MCF 10A (cell line): ENCODE measurements around the gene COL10A1. TPM values are rescaled to one million over a fixed set of nuclear protein-coding genes. Genes with fewer than 3 reads are reported as not detected.

Source experiments
- BruUV-seq: library from RNA; stranded (reverse); fragments of 400-500 nt; replicated peaks from 2 replicates; lab custom pipeline; 2021; lab: Mats Ljungman, UMichigan
- CTCF ChIA-PET: fragments of 300-600 bp; sonication (Branson Sonifier 250); formaldehyde crosslinking; extraction: SDS; loops from one replicate; lab custom pipeline; 2021; ENCODE audit warnings: antibody characterized with exemption, inconsistent platforms; lab: Yijun Ruan, JAX
- POLR2A ChIA-PET: fragments of 300-600, 350-650 bp; sonication (Branson Sonifier 250); formaldehyde crosslinking; extraction: SDS; loops from one replicate; lab custom pipeline; 2020; ENCODE audit warnings: antibody characterized with exemption, inconsistent platforms; lab: Yijun Ruan, JAX
- DNase-seq: peaks from one replicate; pipeline ENCODE4 v3.0.0-alpha.2; 2018; ENCODE audit not compliant: unreplicated experiment
- H3K27ac Mint-ChIP-seq: one replicate; pipeline ENCODE4 v1.8.0; 2022; ENCODE audit warnings: mild to moderate bottlenecking, low read depth, mixed read lengths; ENCODE audit not compliant: unreplicated experiment
- H3K27me3 Mint-ChIP-seq: one replicate; pipeline ENCODE4 v1.8.0; 2022; ENCODE audit warnings: mixed read lengths; ENCODE audit not compliant: insufficient read depth, unreplicated experiment
- H3K36me3 Mint-ChIP-seq: one replicate; pipeline ENCODE4 v1.8.0; 2022; ENCODE audit warnings: mild to moderate bottlenecking, moderate library complexity, mixed read lengths; ENCODE audit not compliant: insufficient read depth, unreplicated experiment
- H3K4me1 Mint-ChIP-seq: one replicate; pipeline ENCODE4 v1.8.0; 2022; ENCODE audit warnings: mixed read lengths; ENCODE audit not compliant: insufficient read depth, unreplicated experiment
- H3K4me3 Mint-ChIP-seq: one replicate; pipeline ENCODE4 v1.8.0; 2022; ENCODE audit warnings: mild to moderate bottlenecking, moderate library complexity, mixed read lengths; ENCODE audit not compliant: unreplicated experiment
- H3K9me3 Mint-ChIP-seq: one replicate; pipeline ENCODE4 v1.8.0; 2022; ENCODE audit warnings: mixed read lengths; ENCODE audit not compliant: unreplicated experiment
- CTCF ChIP-seq: fragments of 200-600 bp; IDR thresholded peaks from one replicate; pipeline ENCODE4 v1.8.0; 2022; ENCODE audit warnings: antibody characterized with exemption, mild to moderate bottlenecking; ENCODE audit not compliant: unreplicated experiment
- intact Hi-C: fragments of 100-400 bp; cut with micrococcal nuclease; formaldehyde crosslinking; loops from 2 replicates; pipeline ENCODE4 v1.14.1; 2022
- total RNA-seq: library from RNA; stranded (reverse); gene quantifications from 2 replicates; pipeline ENCODE4 v1.2.3, GENCODE V29; 2022

COL10A1 gene
- total RNA-seq, 1 experiment from 2014 or later = not detected

- POLR2A ChIA-PET = no interaction called here
- TF ChIP-seq CTCF = no peak
- no peaks in the 10 kb centered on the region for H3K27me3 Mint-ChIP-seq
- H3K4me3 Mint-ChIP-seq = no peak overlapping the region
- no peaks in the 10 kb centered on the region for H3K36me3 Mint-ChIP-seq
- H3K4me1 Mint-ChIP-seq = peaks cover 14% of the 10 kb centered on the region
- intact Hi-C loops = no loop called here
- no TSS peak for BruUV-seq
- H3K9me3 Mint-ChIP-seq = peaks cover 7% of the 10 kb centered on the region
- CTCF ChIA-PET = interaction anchor here (1.0 to 1.6 kb wide), 2 partner anchors 79 kb away, joined by 4 to 12 read pairs; no protein-coding TSS in a partner anchor
- no peak overlapping the region for H3K27ac Mint-ChIP-seq
- no peak for DNase-seq
These were observed 35.7 kb downstream of the COL10A1 start for GRCh38 chr6:116090251-116090650.

GRCh38 chr6:116088946-116089345, 37.0 kb downstream of the COL10A1 start:
- no peak for TF ChIP-seq CTCF
- Mint-ChIP-seq H3K36me3 (no peaks in the 10 kb centered on the region), H3K27me3 (no peaks in the 10 kb centered on the region), H3K4me3 (no peak overlapping the region), H3K9me3 (no peaks in the 10 kb centered on the region), H3K27ac (no peak overlapping the region), H3K4me1 (peaks cover 14% of the 10 kb centered on the region)
- ChIA-PET POLR2A (interaction anchor here (4.1 kb wide), 1 partner anchor 29 kb away, joined by 32 read pairs; the partner anchor contains the start of gene FRK), CTCF (interaction anchor here (1.0 to 4.0 kb wide), 3 partner anchors 27 to 78 kb away, joined by 4 to 49 read pairs (median 23); partner anchors contain the start of gene FRK)
- no TSS peak for BruUV-seq
- no peak for DNase-seq
- intact Hi-C loops = no loop called here

DNA sequence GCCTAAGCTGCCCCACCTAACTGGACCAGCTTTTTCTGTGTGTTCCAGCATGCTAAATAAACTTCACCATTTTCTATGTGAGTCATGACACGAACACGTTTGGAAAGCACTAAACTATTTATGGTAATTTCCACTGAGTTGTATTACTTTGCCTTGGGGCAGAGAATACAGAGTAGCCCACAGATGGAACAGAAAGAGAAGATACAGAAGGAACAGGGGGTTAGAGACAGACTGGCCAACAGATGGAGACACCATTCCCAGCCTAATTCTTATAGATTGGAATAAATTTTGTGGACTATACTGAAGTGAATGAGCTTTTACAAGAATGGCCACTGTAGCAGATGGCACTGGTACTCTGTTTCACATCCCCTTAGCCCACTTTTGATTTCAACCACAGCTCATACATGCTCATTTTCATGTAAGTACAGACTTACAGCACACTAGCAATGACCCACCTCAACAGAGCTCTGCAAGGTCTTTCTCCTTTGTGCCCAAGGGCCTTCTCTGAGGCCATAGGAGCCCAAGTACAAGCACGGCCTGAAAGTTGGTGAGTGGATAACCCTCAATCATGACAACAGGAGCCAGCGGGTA, 38.4 kb downstream of the COL10A1 start:
- H3K36me3 Mint-ChIP-seq = no peaks in the 10 kb centered on the region
- intact Hi-C loops = no loop called here
- no peaks in the 10 kb centered on the region for H3K9me3 Mint-ChIP-seq
- no peaks in the 10 kb centered on the region for H3K27me3 Mint-ChIP-seq
- H3K27ac Mint-ChIP-seq = peak overlapping the region; percentile 16
- peak; percentile 64 for DNase-seq
- ChIA-PET POLR2A (interaction anchor here (0.7 to 4.1 kb wide), 9 partner anchors 13 to 76 kb away, joined by 3 to 32 read pairs (median 5); partner anchors contain the start of genes FRK and NT5DC1), CTCF (interaction anchor here (0.6 to 4.0 kb wide), 12 partner anchors 9 to 1272 kb away, joined by 3 to 49 read pairs (median 4); partner anchors contain the start of genes FRK and NT5DC1)
- no peak overlapping the region for H3K4me3 Mint-ChIP-seq
- no TSS peak for BruUV-seq
- no peak for TF ChIP-seq CTCF
- H3K4me1 Mint-ChIP-seq = peaks cover 14% of the 10 kb centered on the region

DNA sequence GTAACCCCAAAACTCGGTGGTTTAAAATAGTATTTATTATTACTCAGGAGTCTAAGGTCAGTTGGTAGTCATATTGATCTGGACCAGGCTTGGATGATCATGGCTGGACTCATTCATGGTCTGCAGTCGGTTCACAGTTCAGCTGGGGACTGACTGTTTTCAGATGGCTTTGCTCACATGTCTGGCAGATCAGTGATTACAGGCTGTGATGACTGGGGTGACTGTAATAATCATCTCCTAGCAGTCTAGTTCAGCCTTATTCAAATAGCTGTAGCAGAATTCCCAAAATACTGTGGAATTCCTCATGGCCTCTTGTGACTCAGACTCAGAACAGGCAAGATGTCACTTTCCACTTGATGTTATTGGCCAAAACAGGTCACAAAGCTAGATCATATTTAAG, 41.6 kb downstream of the COL10A1 start:
- ChIA-PET CTCF (interaction anchor here (0.6 to 1.2 kb wide), 2 partner anchors 717 to 858 kb away, joined by 3 read pairs; no protein-coding TSS in a partner anchor), POLR2A (interaction anchor here (0.8 to 0.9 kb wide), 2 partner anchors 10 to 23 kb away, joined by 4 to 5 read pairs; partner anchors contain the start of gene FRK)
- no peak overlapping the region for H3K4me3 Mint-ChIP-seq
- no peaks in the 10 kb centered on the region for H3K27me3 Mint-ChIP-seq
- DNase-seq = no peak
- H3K36me3 Mint-ChIP-seq = no peaks in the 10 kb centered on the region
- no TSS peak for BruUV-seq
- TF ChIP-seq CTCF = no peak
- intact Hi-C loops = no loop called here
- H3K9me3 Mint-ChIP-seq = no peaks in the 10 kb centered on the region
- no peak overlapping the region for H3K27ac Mint-ChIP-seq
- peaks cover 14% of the 10 kb centered on the region for H3K4me1 Mint-ChIP-seq
